Brain microvascular endothelial cell (primary cell): ENCODE measurements around the gene SF3A1.
A peak's percentile ranks its signal among the peaks of the same experiment; 100 is the strongest.

Experiments used
- DNase-seq: peaks from one replicate; pipeline ENCODE4 v3.0.0-alpha.2; 2020
- H3K27ac ChIP-seq: fragments of 250-450 bp; sonication (Bioruptor Pico); 2 replicates; pipeline ENCODE4 v1.5.1; 2020; ENCODE audit warnings: mild to moderate bottlenecking, moderate library complexity
- H3K27me3 ChIP-seq: fragments of 250-450 bp; sonication (Bioruptor Pico); replicated peaks from 2 replicates; pipeline ENCODE4 v1.5.1; 2020; ENCODE audit warnings: mild to moderate bottlenecking
- H3K36me3 ChIP-seq: fragments of 250-450 bp; sonication (Bioruptor Pico); replicated peaks from 2 replicates; pipeline ENCODE4 v1.5.1; 2020; ENCODE audit warnings: mild to moderate bottlenecking
- H3K4me3 ChIP-seq: 2 replicates; pipeline ENCODE4 v1.5.1; 2011; ENCODE audit warnings: low read depth, mild to moderate bottlenecking, control low read depth, low read length, moderate library complexity
- CTCF ChIP-seq: IDR thresholded peaks from 2 replicates; pipeline ENCODE4 v1.5.1; 2011; ENCODE audit warnings: low read depth, mild to moderate bottlenecking, moderate library complexity, low read length, control low read depth, inconsistent platforms; ENCODE audit errors: missing control alignments
- in situ Hi-C: cut with HindIII; loops from 2 replicates; pipeline ENCODE4 v1.10.0; 2017; ENCODE audit warnings: low sequenced_read_pairs, low pct_ligation_motif_present

Gene SF3A1

DNA sequence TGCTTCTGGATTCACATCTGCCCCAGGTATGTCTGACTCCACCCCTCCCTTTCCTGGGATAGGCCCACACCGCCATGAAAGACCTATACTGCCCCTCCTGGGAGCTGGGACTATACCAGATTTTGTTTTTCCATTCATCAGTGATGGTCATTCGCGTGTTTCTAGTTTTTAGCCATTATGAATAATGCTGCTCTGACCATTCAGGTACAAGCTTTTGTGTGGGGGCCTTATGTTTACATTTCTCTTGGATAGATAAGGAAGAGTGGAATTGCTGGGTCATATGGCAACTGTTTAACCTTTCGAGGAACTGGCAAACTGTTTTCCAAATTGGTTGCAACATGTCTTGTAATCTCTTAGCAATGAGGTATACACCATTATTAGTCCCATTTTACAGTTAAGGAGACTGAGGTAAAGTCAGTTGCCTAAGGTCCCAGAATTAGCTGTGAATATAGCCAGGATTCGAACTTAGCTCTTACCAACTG lies 28.8 kb downstream of the SF3A1 start:
- Histone ChIP-seq H3K36me3 (peaks cover 12% of the 10 kb centered on the region), H3K27ac (no peak overlapping the region), H3K27me3 (no peaks in the 10 kb centered on the region), H3K4me3 (no peak overlapping the region)
- in situ Hi-C loops: no loop called here
- peak; percentile 12 for TF ChIP-seq CTCF
- DNase-seq: no peak

- peak within 1 kb of the TSS; percentile 77 for H3K27ac ChIP-seq
- peaks cover 4% of the 10 kb centered on the region for H3K36me3 ChIP-seq
- peak; percentile 68 for DNase-seq
- in situ Hi-C loops: no loop called here
- TF ChIP-seq CTCF: no peak
- H3K4me3 ChIP-seq: peak within 1 kb of the TSS; percentile 79
- H3K27me3 ChIP-seq: no peaks in the 10 kb centered on the region
Measured at GRCh38 chr22:30326706-30327362, 29.9 kb downstream of the SF3A1 start, which contains the start of gene TBC1D10A. Gene TBC1D10A, minus strand, starts transcription at chr22:30326941. Its CDS starts 60 bp downstream, at chr22:30326881.

DNA sequence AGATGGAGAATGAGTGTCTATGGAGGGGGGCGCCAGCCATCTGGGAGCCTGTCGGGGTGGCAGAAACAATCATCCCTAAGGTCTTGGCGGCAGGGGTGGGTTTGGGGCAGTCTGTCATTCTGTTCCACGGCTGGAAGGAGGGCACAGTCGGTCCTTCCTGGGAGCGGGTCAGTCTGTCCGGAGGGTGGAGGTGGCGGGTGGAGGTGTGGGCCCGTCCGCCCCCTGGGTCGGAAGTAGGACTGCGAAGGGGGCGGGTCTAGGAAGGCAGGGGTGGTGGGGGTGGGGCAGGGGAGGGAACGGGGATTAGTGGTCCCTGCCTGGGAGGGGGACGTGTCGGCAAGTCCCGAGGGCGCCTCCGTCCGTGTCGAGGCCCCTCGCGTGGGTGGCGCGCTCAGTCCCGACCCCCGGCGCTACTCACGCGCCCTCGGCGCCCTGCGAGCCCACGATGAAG lies 30.4 kb downstream of the SF3A1 start:
- DNase-seq: no peak
- Histone ChIP-seq H3K27me3 (no peaks in the 10 kb centered on the region), H3K4me3 (peak overlapping the region; percentile 79), H3K36me3 (peaks cover 4% of the 10 kb centered on the region), H3K27ac (peak overlapping the region; percentile 77)
- in situ Hi-C loops: no loop called here
- TF ChIP-seq CTCF: no peak

- no peak for DNase-seq
- in situ Hi-C loops: no loop called here
- H3K4me3 ChIP-seq: peak overlapping the region; percentile 79
Measured at GRCh38 chr22:30325724-30326254, 30.9 kb downstream of the SF3A1 start.

GRCh38 chr22:30325065-30325720 lies 31.5 kb downstream of the SF3A1 start:
- in situ Hi-C loops: no loop called here
- Histone ChIP-seq H3K4me3 (peak overlapping the region; percentile 79), H3K27me3 (no peaks in the 10 kb centered on the region), H3K36me3 (peaks cover 2% of the 10 kb centered on the region), H3K27ac (peak overlapping the region; percentile 56)
- no peak for TF ChIP-seq CTCF
- peak; percentile 77 for DNase-seq

More at GRCh38 chr22:30325724-30326254, 30.9 kb downstream of the SF3A1 start:
- Histone ChIP-seq H3K27me3 (no peaks in the 10 kb centered on the region), H3K36me3 (peaks cover 4% of the 10 kb centered on the region), H3K27ac (peak overlapping the region; percentile 56)
- no peak for TF ChIP-seq CTCF
